WTC11 (cell line): ENCODE measurements around the gene C17orf107.

Experiments
- ATF3 ChIP-seq: sonication (generic); formaldehyde crosslinking; conservative IDR thresholded peaks from 2 replicates; pipeline ENCODE4 v1.8.1; 2022; ENCODE audit warnings: mild to moderate bottlenecking, missing genetic modification reagents
- CBFB ChIP-seq: sonication (generic); formaldehyde crosslinking; IDR thresholded peaks from 2 replicates; pipeline ENCODE4 v1.8.1; 2022; ENCODE audit warnings: mild to moderate bottlenecking, low read depth, missing genetic modification reagents
- CTCF ChIP-seq: fragments of 200-600 bp; IDR thresholded peaks from 2 replicates; pipeline ENCODE4 v1.8.0; 2022; ENCODE audit warnings: antibody characterized with exemption
- ELF4 ChIP-seq: sonication (generic); formaldehyde crosslinking; IDR thresholded peaks from 2 replicates; pipeline ENCODE4 v1.8.1; 2022; ENCODE audit warnings: low read depth, mild to moderate bottlenecking, moderate library complexity, missing genetic modification reagents
- NFYB ChIP-seq: sonication (generic); formaldehyde crosslinking; conservative IDR thresholded peaks from 2 replicates; pipeline ENCODE4 v1.8.0; 2022; ENCODE audit warnings: low read depth, missing genetic modification reagents
- PREB ChIP-seq: sonication (generic); formaldehyde crosslinking; IDR thresholded peaks from 2 replicates; pipeline ENCODE4 v1.8.1; 2022; ENCODE audit warnings: mild to moderate bottlenecking, missing genetic modification reagents, moderate library complexity, borderline replicate concordance
- PRRX2 ChIP-seq: fragments of 250-450 bp; sonication (Bioruptor Pico); IDR thresholded peaks from 2 replicates; pipeline ENCODE4 v1.8.0; 2021; ENCODE audit warnings: mild to moderate bottlenecking
- TEAD4 ChIP-seq: sonication (generic); formaldehyde crosslinking; IDR thresholded peaks from 2 replicates; pipeline ENCODE4 v1.8.0; 2022; ENCODE audit warnings: mild to moderate bottlenecking, missing genetic modification reagents
- USF1 ChIP-seq: sonication (generic); formaldehyde crosslinking; IDR thresholded peaks from 2 replicates; pipeline ENCODE4 v1.8.0; 2022; ENCODE audit warnings: mild to moderate bottlenecking, missing genetic modification reagents
- ZNF121 ChIP-seq: sonication (generic); formaldehyde crosslinking; IDR thresholded peaks from 2 replicates; pipeline ENCODE4 v1.8.0; 2023; ENCODE audit warnings: missing genetic modification reagents
- ZNF232 ChIP-seq: sonication (generic); formaldehyde crosslinking; IDR thresholded peaks from 2 replicates; pipeline ENCODE4 v1.8.0; 2022; ENCODE audit warnings: mild to moderate bottlenecking, missing genetic modification reagents

- TF ChIP-seq ATF3 (CRISPR knock-in tag): no peak
- no peak for TF ChIP-seq CTCF
- TF ChIP-seq PRRX2 (CRISPR knock-in tag): no peak
- no peak for TF ChIP-seq NFYB (CRISPR knock-in tag)
- no peak for TF ChIP-seq CBFB (CRISPR knock-in tag)
- TF ChIP-seq USF1: no peak
- no peak for TF ChIP-seq ELF4
- TF ChIP-seq ZNF121: no peak
- TF ChIP-seq TEAD4 (CRISPR knock-in tag): no peak
- TF ChIP-seq ZNF232: no peak
- no peak for TF ChIP-seq PREB (CRISPR knock-in tag)
These were observed 42.9 kb upstream of the C17orf107 start for GRCh38 chr17:4856271-4856936.
